Measurements from ENCODE around the gene EVI5L.
"Not testable (repeated sequence)": the region's sequence is repeated elsewhere in the genome, so short reads cannot be mapped to it uniquely, and the experiment has no call there.

EVI5L gene

GRCh38 chr19:7874076-7874896 is 44.3 kb downstream of the EVI5L start, which contains the start of gene PRR36:
PRR36 (minus strand) TSS chr19:7874390; CDS start chr19:7873689, 701 bp downstream.
- no peak for DNase-seq

GRCh38 chr19:7874897-7875273 is 44.9 kb downstream of the EVI5L start:
- no peak for DNase-seq

- DNase-seq, result no peak
Observed at GRCh38 chr19:7877249-7877836, 47.3 kb downstream of the EVI5L start.

GRCh38 chr19:7879111-7879807 is 49.2 kb downstream of the EVI5L start:
- DNase-seq, result no peak

GRCh38 chr19:7879836-7880235 is 49.8 kb downstream of the EVI5L start:
- no peak for DNase-seq

- DNase-seq, result no peak
Observed at GRCh38 chr19:7881910-7882309, 51.9 kb downstream of the EVI5L start.

- DNase-seq, result no peak
Observed at GRCh38 chr19:7883105-7883504, 53.1 kb downstream of the EVI5L start.

GRCh38 chr19:7883796-7884570 is 54.0 kb downstream of the EVI5L start:
- DNase-seq, result no peak

GRCh38 chr19:7885818-7886217 is 55.8 kb downstream of the EVI5L start:
- DNase-seq, result no peak

- DNase-seq, result no peak
Observed at GRCh38 chr19:7887408-7888144, 57.6 kb downstream of the EVI5L start.

GRCh38 chr19:7888145-7888825 is 58.3 kb downstream of the EVI5L start, which contains the start of gene LRRC8E:
LRRC8E (plus strand) TSS chr19:7888510; CDS start chr19:7895604, 7,094 bp downstream.
- DNase-seq, result no peak

GRCh38 chr19:7888826-7889217 is 58.8 kb downstream of the EVI5L start:
- DNase-seq, result no peak

GRCh38 chr19:7893362-7894101 is 63.5 kb downstream of the EVI5L start:
- not testable (repeated sequence) for DNase-seq

- DNase-seq, result no peak
Observed at GRCh38 chr19:7894612-7895309, 64.7 kb downstream of the EVI5L start.

GRCh38 chr19:7895565-7895964 is 65.5 kb downstream of the EVI5L start:
- DNase-seq, result no peak

GRCh38 chr19:7897292-7897691 is 67.3 kb downstream of the EVI5L start:
- no peak for DNase-seq

- DNase-seq, result no peak
Observed at GRCh38 chr19:7898967-7899366, 68.9 kb downstream of the EVI5L start.

- DNase-seq, result no peak
Observed at GRCh38 chr19:7899751-7900378, 69.8 kb downstream of the EVI5L start.

- DNase-seq, result no peak
Observed at GRCh38 chr19:7900401-7900870, 70.4 kb downstream of the EVI5L start.

GRCh38 chr19:7900931-7901330 is 70.9 kb downstream of the EVI5L start:
- DNase-seq, result no peak
